HG03064 (cell line): Measurements from ENCODE around the gene HELZ.
"Not testable (repeated sequence)": the region's sequence is repeated elsewhere in the genome, so short reads cannot be mapped to it uniquely, and the experiment has no call there.

Experiments used
- ATAC-seq: cut with Tn5 transposase; IDR thresholded peaks from one replicate; pipeline ENCODE4 v1.9.1; 2021; ENCODE audit warnings: low read depth; ENCODE audit not compliant: unreplicated experiment

Gene HELZ

DNA sequence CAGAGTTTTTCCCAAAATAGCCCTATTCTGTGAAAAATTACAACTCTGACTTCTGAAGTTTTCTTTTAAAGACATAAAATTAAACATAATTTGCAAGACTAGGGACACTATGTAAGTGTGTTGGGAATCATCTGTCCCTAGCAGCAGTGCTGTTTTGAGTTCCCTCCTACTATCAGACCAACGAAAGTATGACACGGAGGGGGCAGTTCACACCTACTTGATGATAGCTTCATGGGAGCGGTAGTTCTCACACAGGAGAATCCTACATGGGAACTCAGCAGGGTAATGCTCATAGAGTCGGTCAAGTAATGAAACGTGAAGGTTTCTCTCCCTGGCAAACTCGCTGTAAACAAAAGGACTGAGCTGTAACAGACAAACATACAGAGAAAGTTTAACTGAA, 96.6 kb downstream of the HELZ start:
- ATAC-seq = no peak

DNA sequence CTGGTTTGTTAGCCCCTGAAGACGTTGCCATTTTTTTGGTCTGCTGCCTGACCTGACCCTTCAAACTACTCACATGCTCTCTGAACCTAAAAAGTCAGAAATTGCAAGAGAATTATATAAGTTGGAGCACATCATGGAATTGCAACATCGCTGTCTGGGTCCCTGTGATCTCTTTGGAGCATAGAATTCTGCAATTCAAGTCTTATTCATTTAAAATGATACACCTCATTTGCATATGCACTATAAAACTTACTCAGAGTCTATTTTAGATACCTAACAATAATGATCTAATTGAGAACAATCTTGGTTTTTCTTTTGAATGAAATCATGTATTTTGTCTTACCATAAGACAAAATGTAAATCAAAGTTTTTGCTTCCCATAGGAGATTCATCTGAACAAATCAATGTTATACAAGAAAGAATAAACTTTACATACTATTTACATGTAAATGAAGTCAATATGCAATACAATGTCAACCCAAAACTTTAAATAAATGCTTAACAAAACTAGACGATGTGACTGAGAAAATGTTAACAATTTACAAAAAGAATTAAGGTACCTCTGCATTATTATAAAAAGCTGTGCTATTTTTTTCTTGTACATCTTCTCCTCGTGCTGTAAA, 99.7 kb downstream of the HELZ start:
- no peak for ATAC-seq

DNA sequence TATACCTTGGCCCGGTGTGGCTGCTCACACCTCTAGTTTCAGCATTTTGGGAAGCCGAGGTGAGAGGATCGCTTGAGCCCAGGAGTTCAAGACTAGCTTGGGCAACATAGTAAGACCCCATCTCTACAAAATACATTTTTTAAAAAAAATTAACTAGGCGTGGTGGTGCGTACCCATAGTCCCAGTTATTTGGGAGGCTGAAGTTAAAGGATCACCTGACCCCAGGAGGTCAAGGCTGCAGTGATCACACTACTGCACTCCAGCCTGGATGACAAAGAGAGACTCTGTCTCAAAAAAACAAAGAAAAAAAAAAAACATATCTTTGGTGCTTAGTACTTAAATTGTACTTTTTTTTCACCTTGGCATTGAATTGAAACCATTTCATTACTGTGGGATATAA, 101.7 kb downstream of the HELZ start:
- ATAC-seq = no peak

DNA sequence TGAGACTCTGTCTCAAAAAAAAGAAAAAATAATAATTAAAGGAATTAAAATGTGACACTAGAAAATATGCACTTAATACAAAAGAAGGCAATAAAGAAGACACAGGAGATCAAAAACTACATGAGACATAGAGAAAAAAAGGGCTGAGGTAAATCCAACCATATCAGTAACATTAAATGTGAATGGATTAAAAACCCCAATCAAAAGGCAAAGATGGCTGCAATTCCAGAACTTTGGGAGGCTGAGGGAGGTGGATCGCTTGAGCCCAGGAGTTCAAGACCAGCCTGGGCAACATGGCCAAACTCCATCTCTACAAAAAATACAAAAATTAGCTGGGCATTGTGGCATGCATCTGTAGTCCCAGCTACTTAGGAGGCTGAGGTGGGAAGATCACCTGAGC, 103.0 kb downstream of the HELZ start:
- not testable (repeated sequence) for ATAC-seq

DNA sequence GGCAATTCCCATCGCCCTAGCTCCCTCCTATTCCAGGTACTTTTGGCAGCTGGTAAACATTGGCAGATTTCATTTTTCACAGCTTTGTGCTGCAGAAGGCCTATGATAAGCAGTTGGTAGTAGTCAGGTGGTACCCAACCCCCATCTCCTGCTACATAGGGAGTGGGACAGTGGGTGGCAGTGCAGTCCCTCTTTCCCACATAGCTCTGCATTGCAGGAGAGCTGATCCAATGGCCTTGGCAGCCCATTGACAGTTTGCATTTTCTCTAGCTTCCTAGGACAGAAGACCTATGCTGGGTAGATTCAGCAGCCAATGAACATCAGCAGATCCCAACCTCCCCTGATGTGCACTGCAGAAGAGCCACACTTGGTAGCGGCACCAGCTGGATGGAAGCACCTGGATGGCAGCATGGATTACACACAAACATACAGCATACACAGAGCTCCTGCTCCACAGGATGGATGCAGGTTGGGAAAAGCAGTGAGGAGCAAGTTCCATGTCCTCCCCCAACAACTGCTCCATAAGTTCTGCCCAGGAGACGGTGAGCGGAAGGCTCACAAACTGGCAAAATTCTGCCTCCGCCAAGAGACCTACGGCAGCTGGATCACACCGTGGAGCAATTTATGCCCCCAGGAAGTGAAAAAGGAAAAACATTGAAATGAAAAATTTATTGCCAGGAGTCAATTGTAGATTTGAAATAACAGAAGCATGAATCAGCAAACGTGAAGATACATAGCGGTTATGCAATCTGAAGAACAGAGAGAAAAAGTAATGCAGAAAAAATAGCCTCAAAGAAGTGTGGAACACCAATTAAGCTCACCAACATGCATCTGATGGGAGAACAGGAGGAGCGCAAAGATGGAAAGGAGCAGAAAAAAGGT, 105.0 kb downstream of the HELZ start:
- ATAC-seq = no peak

DNA sequence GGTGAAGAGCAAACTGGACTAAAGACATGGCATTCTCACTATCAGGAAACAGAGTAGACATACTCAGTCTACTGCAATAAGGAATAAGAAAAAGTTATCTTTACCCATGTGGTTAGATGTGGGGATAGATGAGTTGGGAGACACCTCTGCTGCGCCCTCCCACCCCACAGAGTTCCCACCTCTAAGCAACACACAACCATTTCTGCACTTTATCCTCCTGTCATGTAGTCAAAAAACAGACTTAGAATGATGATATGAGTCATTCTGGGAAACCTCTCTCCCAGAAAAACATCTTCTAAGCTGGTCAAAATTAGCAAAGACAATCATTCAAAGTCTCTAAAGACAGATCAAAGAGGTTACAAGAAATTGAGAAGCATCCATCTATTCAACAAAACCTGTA, 105.7 kb downstream of the HELZ start:
- ATAC-seq = no peak

DNA sequence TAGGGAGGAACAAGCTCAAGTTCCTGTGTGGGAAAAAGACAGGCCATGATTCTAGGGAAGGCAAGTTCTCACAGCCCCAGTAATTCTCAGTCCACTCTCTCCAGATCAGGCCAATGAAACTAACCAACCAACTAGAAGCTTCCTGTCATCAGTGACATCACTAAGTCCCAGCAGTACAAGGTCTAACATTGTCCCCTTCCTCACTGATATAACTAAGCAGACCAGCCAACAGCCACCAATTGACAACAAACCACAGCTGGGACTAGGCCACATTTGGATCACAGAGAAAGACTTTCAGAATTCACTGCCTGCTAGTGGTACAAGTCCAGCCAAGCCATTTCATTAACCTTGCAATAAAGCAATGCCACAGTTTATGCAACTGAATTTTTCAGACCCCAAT, 106.6 kb downstream of the HELZ start:
- no peak for ATAC-seq

DNA sequence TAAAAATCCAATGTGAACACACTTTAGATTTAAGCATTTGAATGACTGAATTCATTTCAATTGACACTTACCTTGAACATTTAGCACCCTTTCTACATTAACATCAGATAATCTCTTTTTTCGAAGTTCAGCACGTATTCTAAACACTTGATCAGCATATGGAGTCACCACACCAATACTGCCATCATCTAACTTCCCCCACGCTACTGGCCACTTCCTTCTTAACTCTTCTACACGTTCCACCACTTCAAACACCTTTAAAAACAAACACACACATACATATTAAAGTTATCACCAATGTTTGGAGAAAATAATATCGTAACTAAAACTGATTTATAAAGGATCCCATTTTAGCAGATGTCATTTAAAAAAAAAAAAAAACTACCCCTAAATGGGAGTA, 107.1 kb downstream of the HELZ start:
- no peak for ATAC-seq

DNA sequence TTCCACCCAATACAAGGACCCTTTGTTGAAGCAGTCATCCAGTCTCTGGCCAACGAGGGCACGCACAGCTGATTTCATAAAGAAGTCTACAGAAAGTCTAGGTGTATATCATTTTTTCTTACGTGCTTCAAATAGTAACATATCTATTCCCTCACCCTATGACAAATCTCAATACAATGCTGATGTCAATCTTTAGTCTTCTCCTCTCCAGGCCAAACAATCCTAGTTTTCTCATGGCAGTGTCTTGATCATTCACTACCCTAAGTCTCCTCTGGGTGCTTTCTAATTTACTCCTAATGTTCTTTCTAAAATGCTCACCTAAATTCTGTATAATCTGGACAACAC, 108.0 kb downstream of the HELZ start:
- no peak for ATAC-seq

DNA sequence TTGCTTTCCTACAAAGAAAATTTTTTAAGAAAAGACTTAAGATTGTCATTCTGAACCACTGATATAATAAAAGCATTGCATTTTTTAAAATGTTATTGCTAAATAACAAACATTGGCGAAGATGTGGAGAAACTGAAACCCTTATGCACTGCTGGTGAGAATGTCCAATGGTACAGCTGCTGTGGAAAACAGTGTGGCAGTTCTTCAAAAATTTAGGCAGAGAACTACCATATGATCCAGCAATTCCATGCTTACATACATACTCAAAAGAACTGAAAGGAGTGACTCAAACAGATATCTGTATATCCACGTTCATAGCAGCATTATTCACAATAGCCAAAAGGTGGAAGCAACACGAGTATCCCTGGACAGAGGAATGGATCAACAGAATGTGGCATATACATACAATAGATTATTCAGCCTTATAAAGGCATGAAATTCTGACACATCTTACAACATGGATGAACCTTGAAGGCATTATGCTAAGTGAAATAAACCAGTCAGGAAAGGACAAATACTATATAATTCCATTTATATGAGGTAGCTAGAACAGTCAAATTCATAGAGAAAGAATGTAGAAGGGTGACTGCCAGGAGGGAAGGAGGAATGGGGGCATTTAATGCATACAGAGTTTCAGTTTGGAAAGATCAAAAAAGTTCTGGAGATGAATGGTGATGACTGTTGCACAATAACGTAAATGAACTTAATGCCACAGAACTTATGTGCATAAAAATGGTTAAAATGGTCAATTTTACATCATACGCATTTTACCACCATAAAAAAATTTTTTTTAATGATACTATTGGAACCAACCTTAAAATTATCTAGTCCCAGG, 108.6 kb downstream of the HELZ start:
- ATAC-seq = no peak

DNA sequence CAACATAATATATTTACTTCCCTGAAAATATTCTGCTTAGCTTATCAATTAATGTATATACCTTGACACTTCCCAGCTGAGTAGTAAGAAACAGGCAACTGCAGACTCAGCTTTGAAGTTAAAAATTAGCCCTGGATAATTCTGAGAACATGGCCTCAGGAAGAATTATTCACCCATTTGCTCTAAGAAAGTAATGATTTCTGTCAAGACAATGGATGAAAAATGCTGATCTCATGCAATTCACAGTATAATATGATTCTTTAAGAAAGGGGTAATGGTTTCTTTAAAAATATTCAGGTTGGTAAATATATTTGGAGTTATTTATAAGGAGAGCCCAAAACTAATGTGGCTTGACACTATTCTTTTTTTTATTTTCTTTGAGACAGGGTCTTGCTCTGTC, 111.8 kb downstream of the HELZ start:
- ATAC-seq = no peak

DNA sequence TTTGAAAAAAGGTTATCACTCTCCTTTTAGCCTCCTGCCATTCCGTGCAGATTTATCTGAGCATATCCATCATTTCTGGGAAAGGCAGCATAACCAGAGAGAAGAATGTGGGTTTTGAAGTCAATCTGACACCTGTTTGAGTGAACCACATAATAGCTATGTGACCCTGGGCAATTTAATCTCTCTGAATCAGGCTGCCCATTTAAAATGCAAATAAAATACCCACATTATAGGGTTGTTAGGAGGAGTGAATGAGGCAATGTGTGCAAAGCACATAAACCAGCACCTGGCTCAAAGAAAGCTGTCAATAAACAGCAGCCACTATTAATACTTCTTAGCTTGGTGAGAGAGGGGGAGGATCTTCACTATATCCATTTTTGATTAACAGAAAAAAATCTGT, 112.6 kb downstream of the HELZ start:
- no peak for ATAC-seq

DNA sequence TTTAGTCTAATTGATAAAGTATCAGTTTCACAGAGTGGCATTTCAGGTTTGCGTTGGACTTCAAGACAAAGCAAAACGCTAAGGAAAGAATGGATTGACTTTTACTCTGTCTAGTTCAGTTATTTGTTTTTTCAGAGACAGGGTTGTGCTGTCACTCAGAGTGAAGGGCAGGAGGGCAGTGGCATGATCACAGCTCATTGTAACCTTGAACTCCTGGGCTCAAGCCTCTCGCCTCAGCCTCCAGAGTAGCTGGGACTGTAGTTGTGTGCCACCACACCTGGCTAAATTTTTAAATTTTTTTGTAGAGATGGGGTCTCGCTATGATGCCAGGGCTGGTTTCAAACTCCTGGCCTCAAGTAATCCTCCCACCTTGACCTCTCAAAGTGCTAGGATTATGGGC, 114.2 kb downstream of the HELZ start:
- no peak for ATAC-seq

DNA sequence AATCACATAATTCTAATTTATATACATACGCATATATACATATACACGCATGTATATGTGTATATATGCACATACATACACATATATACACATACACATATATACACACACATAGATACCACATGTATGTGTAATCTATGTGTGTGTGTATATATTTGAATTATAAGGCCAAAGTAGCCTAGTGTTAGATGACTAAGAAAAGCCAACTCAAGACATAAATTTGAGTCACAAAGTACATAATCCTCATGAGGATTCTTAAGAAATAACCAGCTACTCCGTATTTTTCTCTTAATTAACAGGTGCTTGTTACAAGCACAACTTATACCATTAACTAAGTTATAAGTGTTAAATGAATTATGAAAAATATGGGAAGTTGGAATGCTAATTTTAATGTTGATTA, 115.7 kb downstream of the HELZ start:
- ATAC-seq = no peak

DNA sequence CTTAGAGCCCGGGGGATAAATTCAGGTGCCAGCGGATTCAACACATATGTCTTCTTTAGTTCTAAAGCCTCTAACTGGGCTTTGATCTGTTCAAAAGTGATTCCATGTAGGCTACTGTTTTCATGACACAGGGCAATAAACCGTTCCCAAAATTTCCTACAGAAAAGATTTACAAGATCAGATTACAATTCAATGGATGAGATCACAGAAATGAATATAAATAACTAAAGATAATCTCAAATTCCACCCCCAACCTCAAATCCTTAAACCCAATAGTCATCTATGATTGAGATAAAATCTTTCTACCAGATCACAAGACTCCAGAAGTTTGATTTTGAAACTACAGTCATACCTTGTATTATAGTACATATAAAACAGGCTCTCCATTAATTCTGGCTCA, 116.3 kb downstream of the HELZ start:
- no peak for ATAC-seq

DNA sequence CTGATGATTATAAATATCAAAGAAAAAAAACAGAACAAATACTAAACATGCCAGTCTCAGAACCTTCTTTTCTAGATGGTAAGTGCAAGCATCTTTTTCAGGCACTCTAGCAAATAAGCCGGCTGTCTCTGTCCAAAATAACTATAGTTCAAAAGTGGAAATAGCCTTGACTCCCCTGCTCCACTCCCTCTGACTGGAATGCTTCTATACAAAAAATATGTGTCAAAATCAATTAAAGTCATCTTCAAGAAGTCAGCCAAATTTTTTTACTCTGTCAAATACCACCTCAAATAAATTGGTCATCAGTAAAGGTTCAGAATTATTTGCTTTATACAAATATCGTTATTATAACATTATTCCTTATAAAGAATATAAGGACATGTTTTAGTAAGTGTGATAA, 117.1 kb downstream of the HELZ start:
- ATAC-seq = no peak

DNA sequence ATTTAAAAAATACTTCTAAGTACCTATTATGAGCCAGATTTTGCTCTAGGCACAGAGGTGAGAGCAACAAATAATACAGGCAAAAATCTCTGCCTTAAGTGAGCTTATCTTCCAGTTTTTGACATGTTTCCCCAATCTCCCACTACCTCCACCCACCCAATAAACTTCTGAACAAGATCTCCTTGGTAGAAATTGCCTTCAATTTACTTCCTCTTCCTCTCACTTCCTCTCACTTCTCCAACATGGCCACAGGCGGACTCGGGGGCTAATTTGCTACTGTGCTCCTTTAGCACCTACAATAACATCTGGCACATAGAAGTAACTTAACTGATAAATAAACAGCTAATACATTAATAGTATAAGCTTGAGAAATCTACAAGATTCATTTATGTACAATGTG, 118.0 kb downstream of the HELZ start:
- no peak for ATAC-seq

DNA sequence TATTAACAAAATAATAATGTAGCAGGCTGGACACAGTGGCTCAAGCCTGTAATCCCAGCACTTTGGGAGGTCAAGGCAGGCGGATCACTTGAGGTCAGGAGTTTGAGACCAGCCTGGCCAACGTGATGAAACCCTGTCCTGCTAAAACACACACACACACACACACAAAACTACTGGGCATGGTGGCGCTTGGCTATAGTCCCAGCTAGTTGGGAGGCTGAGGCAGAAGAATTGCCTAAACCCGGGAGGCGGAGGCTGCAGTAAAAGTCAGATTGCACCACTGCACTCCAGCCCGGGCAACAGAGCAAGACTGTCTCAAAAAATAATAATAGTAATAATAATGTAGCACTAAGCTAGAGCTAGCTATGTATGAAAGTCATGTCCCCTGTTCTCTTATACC, 118.5 kb downstream of the HELZ start:
- ATAC-seq = not testable (repeated sequence)

DNA sequence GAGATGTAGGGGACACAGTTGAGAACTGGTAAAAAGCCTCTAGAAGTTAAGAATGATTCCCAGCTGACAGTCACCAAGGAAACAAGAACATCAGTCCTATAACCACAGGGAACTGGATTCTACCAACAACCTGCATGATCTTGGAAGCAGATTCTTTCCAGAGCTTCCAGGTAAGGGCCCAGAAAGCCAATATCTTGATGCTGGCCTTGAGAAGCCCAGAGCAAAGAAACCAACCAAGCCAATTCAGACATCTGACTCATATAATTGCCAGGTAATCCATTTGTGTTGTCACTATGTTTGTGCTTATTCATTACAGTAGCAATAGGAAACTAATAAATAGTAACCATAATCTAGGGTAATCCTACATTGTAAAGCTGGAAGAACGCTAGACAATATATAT, 119.1 kb downstream of the HELZ start:
- ATAC-seq = no peak

DNA sequence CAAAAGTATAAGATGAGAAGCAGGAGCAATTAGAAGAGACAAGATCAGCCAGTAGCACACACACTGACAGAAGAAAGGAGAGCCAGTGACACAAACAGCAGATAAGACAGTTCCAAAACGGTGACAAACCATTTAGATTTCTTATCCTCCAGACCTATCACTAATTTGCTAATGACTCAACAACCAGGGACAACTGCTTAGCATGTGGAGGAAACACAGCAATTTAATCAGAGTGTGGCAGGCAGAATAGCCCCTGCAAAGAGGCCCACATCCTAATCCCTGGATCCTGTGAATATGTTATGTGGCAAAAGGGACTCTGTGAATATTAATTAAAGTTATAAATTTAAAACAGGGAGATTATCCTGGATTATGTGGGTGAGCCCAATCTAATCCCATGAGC, 119.6 kb downstream of the HELZ start:
- ATAC-seq = no peak

DNA sequence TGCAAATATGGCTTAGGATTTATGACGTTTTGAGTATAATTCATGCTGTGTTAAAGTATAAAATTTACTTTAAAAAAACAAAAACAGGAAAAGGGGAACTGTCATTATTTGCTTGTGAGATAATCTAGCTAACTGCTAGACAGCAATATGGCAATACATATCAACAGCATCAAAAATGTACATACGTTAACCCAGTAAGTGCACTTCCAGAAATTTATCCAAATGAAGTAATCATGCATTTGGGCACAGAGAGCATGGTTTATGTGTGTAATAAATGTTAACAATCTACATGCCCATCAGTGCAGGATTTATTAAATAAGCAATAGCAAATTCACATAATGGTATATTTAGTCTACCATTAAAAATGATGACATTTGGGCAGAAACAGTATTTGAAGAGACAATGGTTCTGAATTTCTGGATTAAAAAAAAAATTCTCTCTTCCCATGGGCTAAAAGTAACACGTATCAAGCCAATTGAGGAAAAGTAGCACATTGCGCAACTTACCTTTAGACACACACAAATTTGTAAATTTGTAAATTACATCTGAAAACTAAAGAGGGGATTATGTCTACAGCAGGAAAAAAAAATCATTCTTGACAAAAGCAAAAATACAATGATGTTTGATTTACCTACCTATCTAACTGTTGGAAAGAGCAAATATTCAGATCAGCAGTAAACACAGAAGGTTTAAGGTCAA, 120.4 kb downstream of the HELZ start:
- no peak for ATAC-seq
